GM21526 (cell line): ENCODE data around the gene CDH4.

Experiments
- ATAC-seq: cut with Tn5 transposase; IDR thresholded peaks from one replicate; pipeline ENCODE4 v1.9.1; 2021; ENCODE audit warnings: moderate library complexity; ENCODE audit not compliant: unreplicated experiment, low FRiP score

Gene CDH4

GRCh38 chr20:61656198-61656597, 404.1 kb downstream of the CDH4 start:
- no peak for ATAC-seq

GRCh38 chr20:61657721-61658377, 405.8 kb downstream of the CDH4 start:
- ATAC-seq = no peak

- ATAC-seq = no peak
These were observed 406.5 kb downstream of the CDH4 start for GRCh38 chr20:61658563-61658962.

- ATAC-seq = no peak
These were observed 407.4 kb downstream of the CDH4 start for GRCh38 chr20:61659246-61659993.

GRCh38 chr20:61659994-61660346, 407.9 kb downstream of the CDH4 start:
- ATAC-seq = no peak

GRCh38 chr20:61660559-61660958, 408.5 kb downstream of the CDH4 start:
- ATAC-seq = no peak

- no peak for ATAC-seq
These were observed 409.0 kb downstream of the CDH4 start for GRCh38 chr20:61661025-61661424.

GRCh38 chr20:61661583-61661982, 409.5 kb downstream of the CDH4 start:
- ATAC-seq = no peak

GRCh38 chr20:61662226-61662967, 410.3 kb downstream of the CDH4 start:
- no peak for ATAC-seq

- ATAC-seq = no peak
These were observed 410.9 kb downstream of the CDH4 start for GRCh38 chr20:61662968-61663331.

- ATAC-seq = no peak
These were observed 411.7 kb downstream of the CDH4 start for GRCh38 chr20:61663521-61664425.

- no peak for ATAC-seq
These were observed 412.7 kb downstream of the CDH4 start for GRCh38 chr20:61664556-61665320.

GRCh38 chr20:61665528-61666470, 413.7 kb downstream of the CDH4 start:
- ATAC-seq = no peak

GRCh38 chr20:61666471-61666832, 414.4 kb downstream of the CDH4 start:
- ATAC-seq = no peak

- ATAC-seq = no peak
These were observed 415.2 kb downstream of the CDH4 start for GRCh38 chr20:61667056-61667792.

- ATAC-seq = no peak
These were observed 416.1 kb downstream of the CDH4 start for GRCh38 chr20:61668065-61668650.

GRCh38 chr20:61668771-61669503, 416.9 kb downstream of the CDH4 start:
- ATAC-seq = no peak
